GM19240 (cell line): ENCODE results near the gene ZSCAN1.

Source experiments
- DNase-seq: peaks from one replicate; pipeline ENCODE4 v3.0.0; 2011; ENCODE audit warnings: low spot score; ENCODE audit not compliant: insufficient read length

ZSCAN1 gene

GRCh38 chr19:58040751-58041525 is 7.1 kb downstream of the ZSCAN1 start:
- no peak for DNase-seq

GRCh38 chr19:58042495-58043340 is 8.9 kb downstream of the ZSCAN1 start:
- DNase-seq = no peak

GRCh38 chr19:58044391-58044790 is 10.6 kb downstream of the ZSCAN1 start:
- no peak for DNase-seq

GRCh38 chr19:58044886-58045285 is 11.1 kb downstream of the ZSCAN1 start:
- no peak for DNase-seq

- DNase-seq = no peak
Observed at GRCh38 chr19:58045411-58046050, 11.7 kb downstream of the ZSCAN1 start.

- DNase-seq = no peak
Observed at GRCh38 chr19:58046856-58047255, 13.0 kb downstream of the ZSCAN1 start.

GRCh38 chr19:58047672-58048071 is 13.8 kb downstream of the ZSCAN1 start:
- DNase-seq = no peak

GRCh38 chr19:58052256-58052655 is 18.4 kb downstream of the ZSCAN1 start:
- DNase-seq = no peak

- no peak for DNase-seq
Observed at GRCh38 chr19:58053480-58054156, 19.8 kb downstream of the ZSCAN1 start.

- no peak for DNase-seq
Observed at GRCh38 chr19:58054901-58055874, 21.4 kb downstream of the ZSCAN1 start.

- no peak for DNase-seq
Observed at GRCh38 chr19:58056261-58056660, 22.4 kb downstream of the ZSCAN1 start.

GRCh38 chr19:58056861-58057260 is 23.0 kb downstream of the ZSCAN1 start:
- no peak for DNase-seq

- no peak for DNase-seq
Observed at GRCh38 chr19:58058467-58058866, 24.6 kb downstream of the ZSCAN1 start.

- no peak for DNase-seq
Observed at GRCh38 chr19:58059003-58059670, 25.3 kb downstream of the ZSCAN1 start, which contains the start of gene ZNF135. ZNF135 (plus strand) TSS chr19:58059282; CDS start chr19:58060003, 721 bp downstream.

GRCh38 chr19:58059671-58060078 is 25.9 kb downstream of the ZSCAN1 start:
- DNase-seq = no peak

- no peak for DNase-seq
Observed at GRCh38 chr19:58060231-58060630, 26.4 kb downstream of the ZSCAN1 start.

GRCh38 chr19:58063712-58064111 is 29.9 kb downstream of the ZSCAN1 start:
- DNase-seq = no peak

GRCh38 chr19:58067240-58067912 is 33.6 kb downstream of the ZSCAN1 start:
- DNase-seq = no peak

- DNase-seq = no peak
Observed at GRCh38 chr19:58079792-58080191, 46.0 kb downstream of the ZSCAN1 start.
